Activated T-cell treated with anti-CD3 and anti-CD28 coated beads for 48 hours (primary cell): ENCODE data around the gene HECA.

ENCODE experiments used
- DNase-seq: peaks from one replicate; pipeline ENCODE4 v3.0.0-alpha.2; 2020; ENCODE audit warnings: low read depth

HECA gene

DNA sequence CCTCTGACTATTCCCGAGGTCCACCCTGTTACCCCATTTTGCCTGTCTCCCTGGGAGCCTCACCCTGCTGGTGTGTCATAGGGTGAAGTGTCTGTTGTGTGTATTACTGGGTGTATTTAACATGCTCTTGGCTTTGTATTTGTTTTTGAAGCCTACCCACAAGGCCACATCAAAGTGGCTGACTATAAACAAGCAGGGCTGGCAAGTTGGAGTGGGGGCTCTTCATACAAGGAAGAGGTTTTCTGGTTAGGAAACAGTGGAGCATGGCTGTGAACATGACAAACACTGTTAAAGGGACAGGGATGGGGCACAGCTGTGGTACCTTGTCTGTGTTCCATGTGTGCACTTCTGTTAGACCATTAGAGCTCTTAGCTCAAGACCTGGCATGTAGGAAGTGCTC, 26.3 kb downstream of the HECA start:
- DNase-seq: no peak

DNA sequence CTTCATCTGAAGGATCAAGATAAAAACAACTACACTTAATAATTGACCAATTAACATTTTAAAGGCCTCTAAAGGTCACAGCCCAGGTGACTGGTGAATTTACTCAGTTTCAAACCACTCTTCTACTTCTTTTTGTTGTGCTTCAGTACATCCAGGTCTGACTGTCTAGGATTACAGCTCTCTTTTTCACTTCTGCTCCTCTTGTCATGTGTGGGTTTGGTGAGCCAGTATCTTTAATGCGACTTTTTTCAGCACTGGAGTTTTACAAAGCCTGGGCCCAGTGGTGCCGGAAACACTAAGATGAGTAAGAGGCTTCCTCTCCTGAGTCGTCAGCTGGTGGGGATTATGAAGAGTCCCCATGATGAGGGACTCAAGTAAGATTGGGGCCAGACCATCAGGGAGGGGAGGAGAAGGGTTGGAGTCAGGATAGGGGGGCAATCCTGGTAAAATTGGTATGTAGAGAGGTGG, 27.0 kb downstream of the HECA start:
- DNase-seq: peak; percentile 51

DNA sequence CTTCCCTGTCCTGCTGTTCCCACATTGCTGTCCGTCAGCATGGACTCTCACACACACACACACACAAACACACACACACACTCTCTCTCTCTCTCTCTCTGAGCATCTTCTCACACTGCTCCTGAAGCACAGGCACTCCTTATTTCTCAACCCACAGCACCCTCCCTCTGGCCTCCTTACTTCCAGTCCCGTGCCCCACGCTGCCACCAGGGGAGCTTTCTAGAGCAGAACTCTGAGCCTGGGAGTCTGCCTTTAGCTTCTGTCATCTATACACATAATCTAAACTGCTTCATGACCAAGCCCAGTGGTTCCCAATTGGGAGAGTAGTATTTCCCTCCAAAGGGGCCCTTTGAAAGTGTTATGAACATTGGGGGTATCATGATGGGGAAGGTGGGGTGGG, 29.1 kb downstream of the HECA start:
- no peak for DNase-seq

DNA sequence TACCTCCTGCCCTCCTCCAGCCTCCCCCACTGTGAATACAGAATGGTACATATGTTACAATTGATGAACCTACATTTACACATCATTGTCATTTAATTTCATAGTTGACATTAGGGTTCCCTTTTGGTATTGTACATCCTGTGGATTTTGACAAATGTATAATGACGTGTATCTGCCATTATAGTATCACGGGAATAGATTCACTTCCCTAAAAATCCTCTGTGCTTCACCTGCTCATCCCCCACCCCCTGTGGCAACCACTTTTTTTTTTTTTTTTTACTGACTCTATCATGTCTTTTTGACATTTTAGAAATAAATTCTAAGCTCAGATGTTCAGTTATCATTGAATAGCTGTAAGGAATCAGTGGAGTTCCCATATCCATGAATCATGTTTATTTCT, 30.4 kb downstream of the HECA start:
- no peak for DNase-seq

DNA sequence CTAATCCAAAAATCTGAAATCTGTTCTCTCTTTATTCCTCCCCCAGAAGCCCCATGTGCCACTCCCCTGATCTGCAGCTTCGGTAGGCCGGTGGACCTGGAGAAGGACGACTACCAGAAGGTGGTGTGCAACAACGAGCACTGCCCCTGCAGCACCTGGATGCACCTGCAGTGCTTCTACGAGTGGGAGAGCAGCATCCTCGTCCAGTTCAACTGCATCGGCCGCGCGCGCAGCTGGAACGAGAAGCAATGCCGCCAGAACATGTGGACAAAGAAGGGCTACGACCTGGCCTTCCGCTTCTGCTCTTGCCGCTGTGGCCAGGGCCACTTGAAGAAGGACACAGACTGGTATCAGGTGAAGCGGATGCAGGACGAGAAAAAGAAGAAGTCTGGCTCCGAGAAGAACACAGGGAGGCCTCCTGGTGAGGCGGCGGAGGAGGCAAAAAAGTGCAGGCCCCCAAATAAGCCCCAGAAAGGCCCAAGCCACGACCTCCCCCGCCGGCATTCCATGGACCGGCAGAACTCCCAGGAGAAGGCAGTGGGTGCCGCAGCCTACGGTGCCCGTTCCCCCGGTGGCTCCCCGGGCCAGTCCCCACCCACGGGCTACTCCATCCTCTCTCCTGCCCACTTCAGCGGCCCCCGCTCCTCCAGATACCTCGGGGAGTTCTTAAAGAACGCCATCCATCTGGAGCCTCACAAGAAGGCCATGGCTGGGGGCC, 31.5 kb downstream of the HECA start:
- DNase-seq: no peak

DNA sequence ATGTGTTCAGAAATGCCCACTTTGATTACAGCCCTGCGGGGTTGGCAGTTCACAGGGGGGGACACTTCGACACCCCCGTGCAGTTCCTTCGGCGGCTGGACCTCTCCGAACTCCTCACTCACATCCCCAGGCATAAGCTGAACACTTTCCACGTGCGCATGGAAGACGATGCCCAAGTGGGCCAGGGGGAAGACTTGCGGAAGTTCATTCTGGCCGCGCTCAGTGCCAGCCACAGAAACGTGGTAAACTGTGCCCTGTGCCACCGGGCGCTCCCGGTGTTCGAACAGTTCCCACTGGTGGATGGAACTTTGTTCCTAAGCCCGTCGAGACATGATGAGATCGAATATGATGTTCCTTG, 32.1 kb downstream of the HECA start:
- DNase-seq: no peak

DNA sequence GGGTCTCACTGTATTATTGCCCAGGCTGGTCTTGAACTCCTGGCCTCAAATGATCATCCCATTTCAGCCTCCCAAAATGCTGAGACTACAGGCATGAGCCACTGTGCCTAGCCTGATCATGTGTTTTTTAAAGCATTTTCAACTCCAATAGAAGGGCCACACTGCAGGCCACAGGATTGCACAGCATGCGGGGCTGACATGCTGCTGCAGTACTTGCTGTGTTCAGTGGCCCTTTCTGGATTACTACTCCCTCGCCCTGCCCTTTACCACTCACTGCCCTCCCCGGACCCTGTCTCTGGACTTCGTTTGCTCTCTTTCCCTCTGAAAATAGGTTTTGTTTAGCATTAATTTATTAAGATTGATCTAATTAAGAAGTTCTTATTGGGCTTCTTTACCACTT, 37.3 kb downstream of the HECA start:
- DNase-seq: no peak

DNA sequence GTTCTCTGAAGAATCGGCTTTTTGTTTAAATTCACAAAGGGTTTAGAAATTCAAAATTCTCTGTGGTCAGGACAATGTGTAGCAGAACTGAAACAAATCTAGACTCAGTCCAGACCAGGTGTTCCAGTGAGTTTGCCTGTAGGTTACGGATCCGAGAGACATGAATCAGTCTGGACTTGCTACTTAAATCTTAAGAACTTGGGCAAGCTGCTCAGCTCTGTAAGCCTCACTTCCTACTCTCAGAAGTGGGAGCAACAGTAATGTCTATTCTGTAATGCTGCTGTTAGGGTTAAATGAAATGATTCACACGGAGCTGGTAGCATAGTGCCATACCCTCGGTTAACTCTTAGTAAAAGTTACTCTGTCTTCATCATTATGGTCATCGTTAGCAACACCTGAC, 37.7 kb downstream of the HECA start:
- no peak for DNase-seq

DNA sequence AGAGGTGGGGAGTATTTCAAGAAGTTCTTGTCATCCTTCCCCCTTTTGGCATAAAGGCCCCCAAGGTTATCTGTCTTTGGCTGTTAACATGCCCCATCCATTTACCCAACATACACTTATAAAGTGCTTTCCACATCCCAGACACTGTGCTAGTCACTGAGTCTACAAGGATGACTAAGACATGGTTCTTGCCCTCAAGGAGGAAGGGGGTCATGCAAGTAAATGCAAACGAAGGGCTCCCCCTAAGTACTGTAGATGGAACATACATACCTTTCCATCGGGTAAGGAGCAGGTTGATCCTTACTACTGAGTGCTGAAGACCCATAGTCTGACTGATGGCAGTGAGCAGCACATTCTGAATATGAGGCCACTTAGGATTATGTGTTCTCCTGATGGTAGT, 38.3 kb downstream of the HECA start:
- DNase-seq: no peak

DNA sequence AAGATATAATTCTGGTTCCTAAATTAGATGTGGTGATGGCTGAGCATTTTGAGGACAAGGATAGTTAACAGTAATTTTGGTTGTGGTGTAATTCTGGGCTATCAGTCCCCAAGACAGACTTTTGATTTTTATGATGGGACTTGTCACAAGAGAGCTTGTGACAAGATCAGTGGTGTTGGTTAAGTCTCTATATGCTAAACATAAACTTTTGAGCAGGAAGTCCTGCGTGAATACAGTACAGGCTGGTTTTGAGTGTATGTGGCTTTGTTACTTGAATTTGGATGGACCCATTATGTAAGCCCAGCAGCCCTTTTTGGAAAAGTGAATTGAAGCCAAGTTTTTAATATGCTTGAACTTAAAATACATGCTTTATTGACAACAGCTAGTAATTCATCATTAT, 38.9 kb downstream of the HECA start:
- no peak for DNase-seq

DNA sequence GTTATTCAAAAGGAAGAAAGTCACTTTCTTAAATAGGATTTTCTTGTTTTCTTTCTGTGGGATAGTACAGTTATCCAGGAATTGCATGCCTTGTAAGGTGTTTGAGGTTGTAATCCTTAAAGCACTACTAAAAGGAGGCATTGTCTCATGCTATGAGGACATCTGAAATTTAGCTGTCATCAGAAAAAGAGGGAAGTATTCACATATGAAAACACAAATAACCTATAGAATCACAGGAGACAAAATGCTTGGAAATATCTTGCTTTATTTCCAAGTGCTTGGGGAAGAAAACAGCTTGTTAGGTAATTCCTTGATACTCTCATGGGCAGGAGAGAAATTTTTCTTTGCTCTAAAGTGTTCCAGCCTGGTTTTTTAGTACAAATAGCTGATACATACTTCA, 40.1 kb downstream of the HECA start:
- DNase-seq: no peak

DNA sequence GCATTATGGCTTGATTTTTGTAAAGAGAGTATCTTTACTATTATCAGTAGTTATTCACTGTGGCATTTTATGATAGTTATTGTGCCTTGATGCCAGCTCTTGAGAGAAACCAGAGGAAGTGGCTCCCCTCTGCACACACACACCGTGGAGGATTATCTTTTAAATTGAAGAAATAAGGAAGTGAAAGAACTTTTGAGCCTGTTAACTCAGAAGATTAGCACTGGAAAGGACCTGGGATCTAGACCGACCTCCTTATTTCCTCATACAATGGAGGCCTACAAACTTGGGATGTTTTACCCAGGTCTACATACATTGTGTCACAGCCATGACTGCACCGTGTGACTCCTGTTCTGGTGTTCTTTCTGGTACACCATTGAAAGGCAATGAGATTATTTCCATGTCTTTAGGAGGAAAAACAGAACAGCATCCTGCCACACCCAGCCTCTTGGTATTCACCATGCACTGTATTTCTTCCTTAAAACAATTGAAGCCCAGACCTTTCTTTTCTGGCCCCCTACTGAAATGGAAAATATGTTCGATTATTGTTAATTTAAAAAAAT, 40.6 kb downstream of the HECA start:
- no peak for DNase-seq

DNA sequence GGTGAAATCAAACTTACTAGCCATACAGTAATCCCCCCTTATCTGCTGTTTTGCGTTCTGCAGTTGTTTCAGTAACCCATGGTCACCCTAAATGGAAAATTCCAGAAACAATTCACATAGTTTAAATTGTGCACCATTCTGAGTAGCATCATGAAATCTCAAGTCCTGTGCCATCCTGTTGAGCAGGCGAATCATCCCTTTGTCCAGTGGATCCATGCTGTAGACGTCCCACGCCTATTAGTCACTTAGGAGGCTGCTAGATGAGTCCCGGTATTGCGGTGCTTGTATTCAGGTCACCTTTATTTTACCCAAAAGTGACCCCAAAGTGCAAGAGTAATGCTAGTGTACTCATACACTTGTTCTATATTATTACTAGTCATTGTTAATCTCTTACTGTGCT, 46.4 kb downstream of the HECA start:
- DNase-seq: no peak

DNA sequence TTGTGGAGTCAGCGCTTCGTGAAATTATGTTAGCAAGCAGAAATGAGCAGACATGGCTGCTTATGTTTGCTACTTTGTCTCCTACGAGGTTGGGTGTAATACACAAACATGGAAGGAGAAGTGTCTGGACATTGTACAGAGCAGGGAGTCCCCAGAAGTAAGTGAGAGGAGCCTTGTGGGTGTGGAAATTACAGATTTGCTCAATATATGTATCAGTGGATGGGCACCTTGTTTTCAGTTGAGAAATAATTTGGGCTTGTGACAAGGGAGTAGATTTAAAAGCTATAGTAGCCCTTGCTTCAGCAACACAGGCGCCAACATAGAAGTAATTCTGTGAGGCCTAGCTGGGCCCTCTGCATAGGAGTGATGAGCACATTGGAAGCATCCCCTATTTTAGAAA, 49.2 kb downstream of the HECA start:
- DNase-seq: no peak

DNA sequence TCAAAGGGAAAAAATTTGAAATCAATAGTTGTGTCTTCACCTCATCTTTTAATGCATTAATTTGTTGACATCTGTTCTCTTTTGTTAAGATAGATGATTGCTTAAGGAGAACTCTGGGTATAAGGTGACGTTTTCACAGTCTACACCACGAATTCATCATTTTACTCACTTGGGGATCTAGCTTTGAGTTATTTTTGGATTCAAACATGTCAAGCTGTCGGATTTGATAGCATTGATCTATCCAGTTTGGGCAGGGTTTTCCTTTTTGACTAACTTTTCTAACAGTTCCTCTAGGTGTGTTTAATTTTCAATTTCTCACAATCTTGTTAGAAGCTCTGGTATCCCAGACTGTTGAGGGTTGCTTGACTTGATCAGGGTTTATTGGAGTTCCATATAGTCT, 49.6 kb downstream of the HECA start:
- DNase-seq: no peak

DNA sequence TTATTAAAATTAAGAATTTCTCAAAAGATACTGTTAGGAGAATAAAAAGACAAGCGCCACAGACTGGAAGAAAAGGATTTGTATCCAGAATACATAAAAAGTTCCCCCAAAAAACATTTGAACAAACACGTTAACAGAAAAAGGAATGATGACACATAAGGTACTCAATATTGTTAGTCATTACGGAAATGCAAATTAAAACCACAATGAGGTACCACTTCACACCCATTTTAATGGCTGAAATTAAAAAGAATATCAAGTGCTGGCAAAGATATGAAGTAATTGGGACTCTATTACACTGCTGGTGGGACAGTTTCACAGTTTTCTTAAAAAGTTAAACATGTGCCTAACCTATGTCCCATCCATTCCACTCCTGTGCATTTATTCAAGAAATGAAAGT, 51.4 kb downstream of the HECA start:
- no peak for DNase-seq

DNA sequence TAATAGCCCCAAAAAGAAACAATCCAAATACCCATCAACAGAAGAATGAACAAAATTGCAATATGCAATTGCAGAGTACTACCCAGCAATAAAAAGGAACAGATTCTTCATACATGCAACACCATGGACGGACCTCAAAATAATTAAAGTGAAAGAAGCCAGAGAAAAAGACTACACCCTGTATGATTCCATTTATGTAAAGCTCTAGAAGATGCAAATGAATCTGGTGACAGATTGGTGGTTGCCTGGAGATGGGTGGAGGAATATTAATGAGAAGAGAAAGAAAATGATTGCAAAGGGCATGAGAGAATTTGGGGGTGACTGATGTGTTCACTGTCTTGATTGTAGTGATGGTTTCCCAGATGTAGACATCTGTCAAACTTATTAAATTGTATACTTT, 51.8 kb downstream of the HECA start:
- DNase-seq: no peak

DNA sequence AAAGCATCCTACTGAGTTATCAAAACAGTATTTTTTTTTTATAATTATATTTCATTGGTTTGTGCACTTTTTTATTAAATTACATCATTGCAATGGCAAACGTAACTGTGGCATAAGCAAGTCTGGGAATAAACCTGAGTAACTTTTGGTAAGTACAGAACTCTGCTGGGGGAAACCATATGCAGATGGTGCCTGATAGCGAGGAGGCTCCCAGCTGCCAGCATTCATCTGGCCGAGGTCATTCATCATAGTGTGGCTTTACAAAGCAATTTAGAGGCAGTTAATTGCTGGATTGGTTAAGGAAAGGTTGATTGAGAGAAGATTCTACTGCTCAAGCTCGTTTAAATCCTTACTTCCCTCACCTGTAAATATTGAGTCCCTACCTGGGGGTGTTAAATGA, 52.6 kb downstream of the HECA start:
- no peak for DNase-seq

DNA sequence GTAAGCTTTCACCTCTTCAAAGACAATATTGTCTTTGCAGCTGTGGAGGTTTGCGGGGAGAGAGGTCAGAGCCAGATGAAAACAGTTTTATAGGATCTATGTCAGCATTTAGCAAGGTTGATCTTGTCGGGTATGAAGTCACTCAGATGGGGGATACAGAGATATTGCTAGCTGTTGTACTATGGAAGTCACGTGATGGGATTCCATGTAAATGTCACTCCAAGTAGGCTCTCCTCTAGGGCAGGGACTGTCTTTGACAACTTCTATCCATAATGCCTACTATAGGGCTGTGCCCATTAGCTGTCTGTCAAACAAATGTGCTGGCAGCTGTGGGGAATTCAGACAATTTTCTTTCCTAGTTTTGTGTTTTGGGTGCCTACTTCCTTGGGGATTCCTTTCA, 54.8 kb downstream of the HECA start:
- no peak for DNase-seq

DNA sequence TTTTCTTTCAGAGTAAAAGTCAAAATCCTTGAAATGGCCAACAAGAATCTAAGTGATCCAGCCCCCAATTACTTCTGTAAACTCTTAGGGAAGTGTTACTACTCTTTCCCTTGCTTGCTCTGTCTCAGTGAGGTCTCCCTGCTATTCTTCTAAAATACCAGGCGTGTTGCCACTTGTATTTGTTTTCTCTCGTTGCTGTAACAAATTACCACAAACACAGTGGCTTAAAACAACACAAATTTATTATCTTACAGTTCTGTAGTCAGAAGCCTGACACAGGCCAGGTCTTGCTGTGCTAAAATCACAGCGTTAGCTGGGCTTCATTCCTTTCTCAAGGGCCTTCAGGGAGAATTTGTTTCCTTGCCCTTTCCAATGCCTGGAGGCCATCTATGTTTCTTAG, 59.9 kb downstream of the HECA start:
- DNase-seq: no peak

DNA sequence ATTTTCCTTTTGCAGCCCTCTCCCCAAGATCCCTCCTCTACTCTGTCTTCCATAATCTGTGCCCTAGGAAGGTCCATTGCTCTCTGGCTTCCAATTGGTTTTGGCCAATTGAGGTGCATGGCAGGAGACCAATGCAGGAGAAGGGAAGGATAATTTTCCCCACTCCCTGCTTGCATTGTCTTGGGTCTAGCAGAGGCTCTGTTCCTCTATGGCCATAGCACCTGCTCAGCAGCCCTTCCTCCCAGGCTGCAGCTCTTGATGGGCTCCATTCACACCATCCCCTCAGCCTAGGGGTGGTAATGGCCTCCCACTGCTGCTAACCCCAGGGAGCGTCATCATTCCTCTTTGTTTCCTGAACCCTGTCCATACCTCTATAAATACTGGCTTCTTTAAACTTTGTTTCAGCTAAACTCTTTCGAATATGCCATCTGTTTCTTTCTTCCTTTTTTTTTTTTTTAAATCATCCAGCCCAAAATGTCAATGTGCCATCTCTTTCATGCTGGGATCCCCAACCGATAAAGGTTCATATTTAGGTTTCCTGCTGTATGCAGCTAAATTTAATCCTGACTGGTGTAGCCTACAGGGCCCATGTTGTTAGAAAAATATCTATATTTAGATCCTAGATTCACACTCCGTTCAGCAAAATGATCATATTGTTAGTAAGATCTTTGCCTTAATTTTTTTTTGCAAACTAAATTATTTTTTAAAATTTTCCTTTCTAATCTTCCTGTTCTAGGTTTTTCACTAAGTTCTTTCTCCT, 63.8 kb downstream of the HECA start:
- no peak for DNase-seq

DNA sequence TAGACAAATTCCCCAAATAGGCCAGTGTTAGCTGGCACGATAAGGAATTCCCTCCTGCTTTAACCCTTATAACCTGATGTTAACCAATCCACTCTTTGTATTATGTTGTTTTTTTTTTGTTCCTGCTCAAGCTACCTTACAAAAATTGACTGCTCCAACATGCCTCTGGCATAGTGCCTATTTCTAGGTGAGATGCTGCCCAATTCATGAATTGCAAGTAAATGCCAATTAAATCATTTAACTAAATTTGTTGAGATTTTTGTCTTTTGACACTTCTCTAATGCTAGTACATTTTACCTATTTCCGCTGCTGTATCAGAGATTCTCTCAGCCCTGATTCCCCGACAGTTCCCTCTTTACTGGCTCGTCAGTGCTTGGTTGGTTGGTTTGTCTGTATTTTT, 66.5 kb downstream of the HECA start:
- no peak for DNase-seq

DNA sequence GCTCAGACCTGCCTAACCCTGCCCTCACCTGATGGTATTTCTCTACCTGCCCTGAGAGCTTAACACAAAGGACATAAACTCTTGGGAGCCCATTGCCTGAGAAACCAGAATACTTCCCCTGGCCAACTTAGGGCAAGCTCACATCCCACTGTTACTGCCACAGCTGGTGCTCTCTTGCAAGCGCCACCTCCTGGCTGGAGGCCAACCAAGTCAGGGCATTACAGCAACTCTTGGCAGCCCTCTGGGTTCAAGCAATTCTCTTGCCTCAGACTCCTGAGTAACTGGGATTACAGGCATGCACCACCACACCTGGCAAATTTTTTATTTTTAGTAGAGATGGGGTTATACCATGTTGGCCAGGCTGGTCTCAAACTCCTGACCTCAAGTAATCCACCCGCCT, 70.1 kb downstream of the HECA start:
- DNase-seq: no peak

DNA sequence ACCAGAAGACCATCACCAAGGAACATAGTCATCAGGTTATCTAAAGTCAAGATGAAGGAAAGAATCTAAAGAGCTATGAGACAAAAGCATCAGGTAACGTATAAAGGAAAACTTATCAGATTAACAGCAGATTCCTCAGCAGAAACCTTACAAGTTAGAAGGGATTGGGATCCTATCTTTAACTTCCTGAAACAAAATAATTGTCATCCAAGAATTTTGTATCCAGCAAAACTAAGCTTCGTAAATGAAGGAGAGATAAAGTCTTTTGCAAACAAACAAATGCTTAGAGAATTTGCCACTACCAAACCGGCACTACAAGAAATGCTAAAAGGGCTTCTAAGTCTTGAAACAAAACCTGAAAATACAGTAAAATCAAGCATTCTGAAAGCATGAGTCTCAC, 71.0 kb downstream of the HECA start:
- no peak for DNase-seq
